ENCODE results near the gene TENT4A. TPM values are rescaled to one million over a fixed set of nuclear protein-coding genes. Genes with fewer than 3 reads are reported as not detected.

The TENT4A gene
- total RNA-seq, 1 experiment from 2014 or later = 51.7 TPM

DNA sequence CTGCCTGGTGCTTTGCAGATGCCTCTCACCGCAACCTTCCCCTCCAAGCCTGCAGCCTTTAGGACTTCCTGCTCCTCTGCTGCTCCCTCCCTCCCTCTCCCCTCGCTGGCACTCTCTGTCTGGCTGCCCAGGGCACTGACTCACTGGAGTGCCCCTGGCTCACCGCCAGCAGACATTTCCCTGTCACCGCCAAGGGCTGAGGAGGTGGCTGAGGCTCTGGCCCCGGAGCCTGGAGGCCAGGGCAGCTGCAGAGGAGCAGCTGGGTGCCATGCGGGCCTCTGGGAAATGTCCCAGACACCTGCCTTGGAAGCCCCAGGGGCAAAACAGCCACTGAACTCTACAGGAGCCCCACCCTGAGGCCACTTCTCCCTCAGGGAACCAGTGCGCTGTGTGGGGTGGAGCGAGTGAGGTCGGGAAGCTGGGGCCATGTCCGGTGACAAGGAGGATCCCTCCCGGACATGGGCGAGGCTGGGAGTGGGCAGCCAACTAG is 53.4 kb downstream of the TENT4A start:
- BruUV-seq (replicated peaks) = no TSS peak
- Histone ChIP-seq H3K27me3 (replicated peaks; ENCODE audit: insufficient read depth, low read depth, low read length, poor library complexity) (no peaks in the 10 kb centered on the region), H3K4me1 (ENCODE audit: insufficient read depth, low read length, poor library complexity, severe bottlenecking) (peaks cover 7% of the 10 kb centered on the region), H3K27ac (ENCODE audit: low read depth, low read length, poor library complexity, severe bottlenecking) (no peak overlapping the region), H3K4me3 (ENCODE audit: low read depth, low read length, poor library complexity, severe bottlenecking) (no peak overlapping the region), H3K36me3 (ENCODE audit: insufficient read depth, low read length, poor library complexity, severe bottlenecking) (no peaks in the 10 kb centered on the region), H3K9me3 (ENCODE audit: low read depth, low read length, poor library complexity, severe bottlenecking) (no peaks in the 10 kb centered on the region)
- ChIA-PET CTCF (no interaction called here), POLR2A (ENCODE audit: low non-redundant PET) (no interaction called here)
- TF ChIP-seq EZH2 (IDR thresholded peaks at IDR 0.05; ENCODE audit: borderline replicate concordance, low read depth, low read length, poor library complexity, severe bottlenecking) = no peak
- TF ChIP-seq, protein P1, sequence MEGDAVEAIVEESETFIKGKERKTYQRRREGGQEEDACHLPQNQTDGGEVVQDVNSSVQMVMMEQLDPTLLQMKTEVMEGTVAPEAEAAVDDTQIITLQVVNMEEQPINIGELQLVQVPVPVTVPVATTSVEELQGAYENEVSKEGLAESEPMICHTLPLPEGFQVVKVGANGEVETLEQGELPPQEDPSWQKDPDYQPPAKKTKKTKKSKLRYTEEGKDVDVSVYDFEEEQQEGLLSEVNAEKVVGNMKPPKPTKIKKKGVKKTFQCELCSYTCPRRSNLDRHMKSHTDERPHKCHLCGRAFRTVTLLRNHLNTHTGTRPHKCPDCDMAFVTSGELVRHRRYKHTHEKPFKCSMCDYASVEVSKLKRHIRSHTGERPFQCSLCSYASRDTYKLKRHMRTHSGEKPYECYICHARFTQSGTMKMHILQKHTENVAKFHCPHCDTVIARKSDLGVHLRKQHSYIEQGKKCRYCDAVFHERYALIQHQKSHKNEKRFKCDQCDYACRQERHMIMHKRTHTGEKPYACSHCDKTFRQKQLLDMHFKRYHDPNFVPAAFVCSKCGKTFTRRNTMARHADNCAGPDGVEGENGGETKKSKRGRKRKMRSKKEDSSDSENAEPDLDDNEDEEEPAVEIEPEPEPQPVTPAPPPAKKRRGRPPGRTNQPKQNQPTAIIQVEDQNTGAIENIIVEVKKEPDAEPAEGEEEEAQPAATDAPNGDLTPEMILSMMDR (conservative IDR thresholded peaks at IDR 0.05; ENCODE audit: low read depth, low read length) = no peak
- intact Hi-C loops (cut with micrococcal nuclease; ENCODE audit: unreplicated experiment) = loop anchor here (1.0 to 10.0 kb wide), 3 partner anchors 71 to 988 kb away; partner anchors contain the start of gene ADCY2
- peak; percentile 67 for DNase-seq (ENCODE audit: low spot score)

DNA sequence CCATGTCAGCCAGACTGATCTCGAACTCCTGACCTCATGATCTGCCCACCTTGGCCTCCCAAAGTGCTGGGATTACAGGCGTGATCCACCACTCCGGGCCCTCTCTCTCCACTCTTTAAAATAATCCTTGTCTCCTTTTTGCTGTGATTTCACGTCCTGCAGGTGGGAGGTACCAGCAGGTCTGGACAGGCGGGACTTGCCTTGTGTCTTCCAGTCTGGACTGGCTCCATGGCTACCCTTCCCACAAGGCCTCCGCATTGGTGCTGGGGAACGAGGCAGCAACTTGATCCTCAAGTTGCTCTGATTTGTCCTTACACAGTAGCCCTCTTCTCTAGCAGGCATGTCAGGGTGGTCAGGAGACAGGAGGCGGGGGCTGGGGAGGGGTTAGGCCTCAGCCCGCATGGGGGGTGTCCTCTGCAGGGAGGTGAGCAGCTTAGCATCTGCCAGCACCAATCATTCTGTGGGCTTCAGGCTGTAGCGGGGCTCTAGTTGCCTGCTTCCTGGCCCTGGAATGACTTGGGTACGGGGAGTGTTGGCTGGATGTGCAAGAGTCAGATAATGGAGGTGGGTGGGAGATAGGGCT is 54.3 kb downstream of the TENT4A start:
- no TSS peak for BruUV-seq (replicated peaks)
- no peaks in the 10 kb centered on the region for H3K9me3 ChIP-seq (ENCODE audit: low read depth, low read length, poor library complexity, severe bottlenecking)
- H3K27me3 ChIP-seq (replicated peaks; ENCODE audit: insufficient read depth, low read depth, low read length, poor library complexity) = no peaks in the 10 kb centered on the region
- no peak overlapping the region for H3K27ac ChIP-seq (ENCODE audit: low read depth, low read length, poor library complexity, severe bottlenecking)
- H3K4me1 ChIP-seq (ENCODE audit: insufficient read depth, low read length, poor library complexity, severe bottlenecking) = peaks cover 7% of the 10 kb centered on the region
- ChIA-PET CTCF (no interaction called here), POLR2A (ENCODE audit: low non-redundant PET) (no interaction called here)
- no peak for DNase-seq (ENCODE audit: low spot score)
- no peaks in the 10 kb centered on the region for H3K36me3 ChIP-seq (ENCODE audit: insufficient read depth, low read length, poor library complexity, severe bottlenecking)
- no peak for TF ChIP-seq EZH2 (IDR thresholded peaks at IDR 0.05; ENCODE audit: borderline replicate concordance, low read depth, low read length, poor library complexity, severe bottlenecking)
- TF ChIP-seq, protein P1 (conservative IDR thresholded peaks at IDR 0.05; ENCODE audit: low read depth, low read length) = no peak
- intact Hi-C loops (cut with micrococcal nuclease; ENCODE audit: unreplicated experiment) = loop anchor here (10.0 kb wide), 2 partner anchors 627 to 987 kb away; partner anchors contain the start of gene ADCY2
- H3K4me3 ChIP-seq (ENCODE audit: low read depth, low read length, poor library complexity, severe bottlenecking) = no peak overlapping the region

DNA sequence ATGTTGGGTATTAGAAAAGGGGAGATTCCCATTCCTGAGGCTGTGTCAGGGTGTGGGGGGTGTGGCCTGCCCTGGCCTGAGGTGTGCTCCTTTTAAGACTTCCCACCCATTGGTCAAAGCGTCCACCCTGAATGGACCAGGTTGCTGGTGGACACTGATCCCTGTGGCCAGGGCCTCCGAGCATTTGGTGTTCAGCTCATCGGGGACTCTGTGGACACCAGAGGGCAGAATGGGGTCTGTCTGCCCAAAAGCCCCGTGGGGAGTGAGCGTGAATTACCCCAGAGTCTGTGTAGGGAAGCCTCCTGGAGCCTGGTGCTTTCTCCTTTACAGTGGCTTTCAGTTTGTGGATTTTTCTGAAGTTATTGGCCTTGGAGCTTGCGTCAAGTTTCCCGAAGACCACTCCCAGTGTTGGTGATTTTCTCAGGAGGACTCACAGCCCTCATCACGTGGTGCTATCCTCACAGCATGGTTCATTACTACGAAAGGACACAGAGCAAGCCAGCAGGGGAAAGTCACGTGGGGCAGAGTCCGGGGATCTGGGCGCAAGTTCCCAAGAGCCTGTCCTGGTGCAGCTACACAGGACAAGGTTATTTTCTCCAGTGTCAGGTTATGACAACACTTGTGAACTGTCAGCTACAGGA is 55.5 kb downstream of the TENT4A start:
- no peaks in the 10 kb centered on the region for H3K9me3 ChIP-seq (ENCODE audit: low read depth, low read length, poor library complexity, severe bottlenecking)
- POLR2A ChIA-PET (ENCODE audit: low non-redundant PET) = no interaction called here
- no peaks in the 10 kb centered on the region for H3K36me3 ChIP-seq (ENCODE audit: insufficient read depth, low read length, poor library complexity, severe bottlenecking)
- H3K27ac ChIP-seq (ENCODE audit: low read depth, low read length, poor library complexity, severe bottlenecking) = no peak overlapping the region
- intact Hi-C loops (cut with micrococcal nuclease; ENCODE audit: unreplicated experiment) = loop anchor here (10.0 kb wide), 2 partner anchors 626 to 986 kb away; partner anchors contain the start of gene ADCY2
- CTCF ChIA-PET = no interaction called here
- TF ChIP-seq EZH2 (IDR thresholded peaks at IDR 0.05; ENCODE audit: borderline replicate concordance, low read depth, low read length, poor library complexity, severe bottlenecking) = no peak
- TF ChIP-seq, protein P1 (conservative IDR thresholded peaks at IDR 0.05; ENCODE audit: low read depth, low read length) = 0 out of 2 replicates have a peak, but pooled peaks have one; percentile 10
- H3K4me3 ChIP-seq (ENCODE audit: low read depth, low read length, poor library complexity, severe bottlenecking) = no peak overlapping the region
- DNase-seq (ENCODE audit: low spot score) = no peak
- peaks cover 16% of the 10 kb centered on the region for H3K4me1 ChIP-seq (ENCODE audit: insufficient read depth, low read length, poor library complexity, severe bottlenecking)
- H3K27me3 ChIP-seq (replicated peaks; ENCODE audit: insufficient read depth, low read depth, low read length, poor library complexity) = no peaks in the 10 kb centered on the region
- BruUV-seq (replicated peaks) = no TSS peak
